ENCODE results near the gene SLC38A11. TPM values are rescaled to one million over a fixed set of nuclear protein-coding genes. Genes with fewer than 3 reads are reported as not detected.

SLC38A11 gene
- total and polyA plus RNA-seq, 2 donors (not counting 1 experiment from before 2014, with no cell fraction given): 0.50 to 1.1 TPM

- Histone ChIP-seq H3K4me3 (replicated peaks in 1 of 4; ENCODE audit: control extremely low read depth in 1 of 4, insufficient read depth in 1 of 4, low read depth in 3 of 4, low read length in 4 of 4) (no peak overlapping the region), H3K4me1 (ENCODE audit: control insufficient read depth, extremely low read depth, insufficient read depth, low read length) (no peaks in the 10 kb centered on the region), H3K4me2 (ENCODE audit: extremely low read depth, insufficient read depth, low read length) (no peak overlapping the region), H3K27ac (ENCODE audit: insufficient read depth, low read length) (no peak overlapping the region), H3K27me3 (ENCODE audit: control insufficient read depth, insufficient read depth, low read length) (no peaks in the 10 kb centered on the region), H2AFZ (ENCODE audit: low read length) (no peak overlapping the region), H3K79me2 (ENCODE audit: control insufficient read depth, insufficient read depth, low read length) (no peaks in the 10 kb centered on the region), H3K36me3 (ENCODE audit: control insufficient read depth, insufficient read depth, low read length) (no peaks in the 10 kb centered on the region), H3K9ac (ENCODE audit: insufficient read depth, low read length) (no peak overlapping the region), H4K20me1 (ENCODE audit: control insufficient read depth, extremely low read depth, insufficient read depth, low read length) (no peaks in the 10 kb centered on the region), H3K9me3 (ENCODE audit: control insufficient read depth, insufficient read depth, low read depth, low read length) (no peaks in the 10 kb centered on the region)
- no peak for TF ChIP-seq EZH2 (IDR thresholded peaks at IDR 0.05; ENCODE audit: low read length, missing control alignments)
- TF ChIP-seq, protein P1, sequence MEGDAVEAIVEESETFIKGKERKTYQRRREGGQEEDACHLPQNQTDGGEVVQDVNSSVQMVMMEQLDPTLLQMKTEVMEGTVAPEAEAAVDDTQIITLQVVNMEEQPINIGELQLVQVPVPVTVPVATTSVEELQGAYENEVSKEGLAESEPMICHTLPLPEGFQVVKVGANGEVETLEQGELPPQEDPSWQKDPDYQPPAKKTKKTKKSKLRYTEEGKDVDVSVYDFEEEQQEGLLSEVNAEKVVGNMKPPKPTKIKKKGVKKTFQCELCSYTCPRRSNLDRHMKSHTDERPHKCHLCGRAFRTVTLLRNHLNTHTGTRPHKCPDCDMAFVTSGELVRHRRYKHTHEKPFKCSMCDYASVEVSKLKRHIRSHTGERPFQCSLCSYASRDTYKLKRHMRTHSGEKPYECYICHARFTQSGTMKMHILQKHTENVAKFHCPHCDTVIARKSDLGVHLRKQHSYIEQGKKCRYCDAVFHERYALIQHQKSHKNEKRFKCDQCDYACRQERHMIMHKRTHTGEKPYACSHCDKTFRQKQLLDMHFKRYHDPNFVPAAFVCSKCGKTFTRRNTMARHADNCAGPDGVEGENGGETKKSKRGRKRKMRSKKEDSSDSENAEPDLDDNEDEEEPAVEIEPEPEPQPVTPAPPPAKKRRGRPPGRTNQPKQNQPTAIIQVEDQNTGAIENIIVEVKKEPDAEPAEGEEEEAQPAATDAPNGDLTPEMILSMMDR (conservative IDR thresholded peaks at IDR 0.05 in 1 of 2, IDR thresholded peaks at IDR 0.05 in 1 of 2; ENCODE audit: low read depth in 1 of 2, low read length in 2 of 2): no peak
- no peak for DNase-seq (ENCODE audit: low read depth in 2 of 2)
Observed at GRCh38 chr2:164964700-164965099, 9.4 kb upstream of the SLC38A11 start.

- Histone ChIP-seq H3K4me3 (replicated peaks in 1 of 4; ENCODE audit: control extremely low read depth in 1 of 4, insufficient read depth in 1 of 4, low read depth in 3 of 4, low read length in 4 of 4) (no peak overlapping the region), H4K20me1 (ENCODE audit: control insufficient read depth, extremely low read depth, insufficient read depth, low read length) (no peaks in the 10 kb centered on the region), H2AFZ (ENCODE audit: low read length) (no peak overlapping the region), H3K36me3 (ENCODE audit: control insufficient read depth, insufficient read depth, low read length) (no peaks in the 10 kb centered on the region), H3K4me1 (ENCODE audit: control insufficient read depth, extremely low read depth, insufficient read depth, low read length) (no peaks in the 10 kb centered on the region), H3K9ac (ENCODE audit: insufficient read depth, low read length) (no peak overlapping the region), H3K4me2 (ENCODE audit: extremely low read depth, insufficient read depth, low read length) (no peak overlapping the region), H3K27ac (ENCODE audit: insufficient read depth, low read length) (no peak overlapping the region), H3K79me2 (ENCODE audit: control insufficient read depth, insufficient read depth, low read length) (no peaks in the 10 kb centered on the region), H3K9me3 (ENCODE audit: control insufficient read depth, insufficient read depth, low read depth, low read length) (no peaks in the 10 kb centered on the region), H3K27me3 (ENCODE audit: control insufficient read depth, insufficient read depth, low read length) (no peaks in the 10 kb centered on the region)
- no peak for DNase-seq (ENCODE audit: low read depth in 2 of 2)
- TF ChIP-seq, protein P1 (conservative IDR thresholded peaks at IDR 0.05 in 1 of 2, IDR thresholded peaks at IDR 0.05 in 1 of 2; ENCODE audit: low read depth in 1 of 2, low read length in 2 of 2): no peak
- TF ChIP-seq EZH2 (IDR thresholded peaks at IDR 0.05; ENCODE audit: low read length, missing control alignments): no peak
Observed at GRCh38 chr2:164960159-164960558, 4.8 kb upstream of the SLC38A11 start.

DNA sequence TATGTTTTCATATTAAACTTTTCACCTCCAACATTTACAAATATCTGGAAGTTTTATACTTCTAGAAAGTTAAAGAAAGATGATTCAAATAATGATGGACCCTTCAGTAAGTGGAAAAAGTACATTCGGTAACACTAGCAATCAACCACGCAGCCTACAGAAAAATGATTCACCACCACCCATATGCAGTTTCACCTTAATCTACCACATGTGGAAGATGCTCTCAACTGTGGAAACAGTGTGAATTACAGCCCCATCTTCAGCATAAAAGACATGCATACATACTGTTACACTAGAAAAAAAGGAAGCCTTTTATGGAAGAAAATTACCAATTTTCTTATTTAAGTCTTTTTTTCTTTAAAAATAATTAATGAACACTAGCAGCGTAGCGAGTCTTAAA, 1.1 kb downstream of the SLC38A11 start:
- no peaks in the 10 kb centered on the region for H4K20me1 ChIP-seq (ENCODE audit: control insufficient read depth, extremely low read depth, insufficient read depth, low read length)
- TF ChIP-seq EZH2 (IDR thresholded peaks at IDR 0.05; ENCODE audit: low read length, missing control alignments): no peak
- TF ChIP-seq, protein P1 (conservative IDR thresholded peaks at IDR 0.05 in 1 of 2, IDR thresholded peaks at IDR 0.05 in 1 of 2; ENCODE audit: low read depth in 1 of 2, low read length in 2 of 2): no peak
- no peaks in the 10 kb centered on the region for H3K36me3 ChIP-seq (ENCODE audit: control insufficient read depth, insufficient read depth, low read length)
- no peaks in the 10 kb centered on the region for H3K9me3 ChIP-seq (ENCODE audit: control insufficient read depth, insufficient read depth, low read depth, low read length)
- no peak overlapping the region for H3K4me2 ChIP-seq (ENCODE audit: extremely low read depth, insufficient read depth, low read length)
- DNase-seq (ENCODE audit: low read depth in 2 of 2): no peak
- no peaks in the 10 kb centered on the region for H3K79me2 ChIP-seq (ENCODE audit: control insufficient read depth, insufficient read depth, low read length)
- no peak overlapping the region for H3K4me3 ChIP-seq (replicated peaks in 1 of 4; ENCODE audit: control extremely low read depth in 1 of 4, insufficient read depth in 1 of 4, low read depth in 3 of 4, low read length in 4 of 4)
- peaks cover 3% of the 10 kb centered on the region for H3K27me3 ChIP-seq (ENCODE audit: control insufficient read depth, insufficient read depth, low read length)
- H3K4me1 ChIP-seq (ENCODE audit: control insufficient read depth, extremely low read depth, insufficient read depth, low read length): no peaks in the 10 kb centered on the region
- no peak overlapping the region for H3K27ac ChIP-seq (ENCODE audit: insufficient read depth, low read length)
- no peak overlapping the region for H3K9ac ChIP-seq (ENCODE audit: insufficient read depth, low read length)
- no peak overlapping the region for H2AFZ ChIP-seq (ENCODE audit: low read length)

Data from fibroblast of lung (primary cell).